GM12872 (cell line): ENCODE measurements around the gene GOLGA6D.
"Not testable (repeated sequence)": the region's sequence is repeated elsewhere in the genome, so short reads cannot be mapped to it uniquely, and the experiment has no call there.

Source experiments
- TF ChIP-seq, protein P1 (sequence below): IDR thresholded peaks from 3 replicates; pipeline ENCODE4 v1.5.1; 2011; ENCODE audit warnings: low read depth, mild to moderate bottlenecking, low read length, moderate library complexity; ENCODE audit not compliant: insufficient read depth

The GOLGA6D gene

DNA sequence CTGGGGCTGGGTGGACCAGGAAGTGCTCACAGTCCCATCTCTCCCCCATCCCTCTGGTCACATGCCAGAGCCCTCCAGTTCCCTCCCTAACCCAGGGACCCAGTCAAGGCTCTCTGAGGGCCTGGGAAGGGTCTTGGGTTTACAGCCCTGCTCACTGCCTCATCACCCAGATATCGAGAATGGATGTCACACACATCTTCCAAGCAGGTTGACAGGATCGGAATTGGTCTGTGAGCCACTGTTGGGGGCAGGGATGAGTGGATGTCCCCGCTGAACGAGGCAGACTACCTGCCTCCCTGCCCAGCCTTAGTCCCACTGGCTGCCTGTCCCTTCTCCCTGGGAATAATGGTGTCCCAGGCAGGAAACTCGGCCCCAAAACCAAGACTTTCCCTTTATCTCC is 44.5 kb upstream of the GOLGA6D start:
- TF ChIP-seq, protein P1, sequence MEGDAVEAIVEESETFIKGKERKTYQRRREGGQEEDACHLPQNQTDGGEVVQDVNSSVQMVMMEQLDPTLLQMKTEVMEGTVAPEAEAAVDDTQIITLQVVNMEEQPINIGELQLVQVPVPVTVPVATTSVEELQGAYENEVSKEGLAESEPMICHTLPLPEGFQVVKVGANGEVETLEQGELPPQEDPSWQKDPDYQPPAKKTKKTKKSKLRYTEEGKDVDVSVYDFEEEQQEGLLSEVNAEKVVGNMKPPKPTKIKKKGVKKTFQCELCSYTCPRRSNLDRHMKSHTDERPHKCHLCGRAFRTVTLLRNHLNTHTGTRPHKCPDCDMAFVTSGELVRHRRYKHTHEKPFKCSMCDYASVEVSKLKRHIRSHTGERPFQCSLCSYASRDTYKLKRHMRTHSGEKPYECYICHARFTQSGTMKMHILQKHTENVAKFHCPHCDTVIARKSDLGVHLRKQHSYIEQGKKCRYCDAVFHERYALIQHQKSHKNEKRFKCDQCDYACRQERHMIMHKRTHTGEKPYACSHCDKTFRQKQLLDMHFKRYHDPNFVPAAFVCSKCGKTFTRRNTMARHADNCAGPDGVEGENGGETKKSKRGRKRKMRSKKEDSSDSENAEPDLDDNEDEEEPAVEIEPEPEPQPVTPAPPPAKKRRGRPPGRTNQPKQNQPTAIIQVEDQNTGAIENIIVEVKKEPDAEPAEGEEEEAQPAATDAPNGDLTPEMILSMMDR: no peak

DNA sequence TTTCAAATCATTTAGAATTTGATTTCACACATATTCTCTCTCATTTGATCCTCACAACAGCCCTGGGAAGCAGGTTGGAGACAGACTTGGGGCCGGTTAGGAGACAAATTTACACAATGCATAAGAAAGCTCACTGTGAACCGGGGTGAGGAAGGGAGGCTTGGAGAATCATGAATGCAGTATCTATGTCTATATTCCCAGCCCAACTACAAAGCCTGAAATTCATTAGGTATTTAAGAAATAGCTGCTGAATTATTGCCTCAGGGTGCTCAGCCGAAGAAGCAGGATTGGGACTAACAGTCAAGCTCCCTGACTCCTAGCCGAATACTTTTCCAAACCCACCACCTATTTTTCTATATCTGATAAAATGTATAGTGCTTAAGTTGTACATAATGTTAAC is 32.9 kb upstream of the GOLGA6D start:
- TF ChIP-seq, protein P1: no peak

DNA sequence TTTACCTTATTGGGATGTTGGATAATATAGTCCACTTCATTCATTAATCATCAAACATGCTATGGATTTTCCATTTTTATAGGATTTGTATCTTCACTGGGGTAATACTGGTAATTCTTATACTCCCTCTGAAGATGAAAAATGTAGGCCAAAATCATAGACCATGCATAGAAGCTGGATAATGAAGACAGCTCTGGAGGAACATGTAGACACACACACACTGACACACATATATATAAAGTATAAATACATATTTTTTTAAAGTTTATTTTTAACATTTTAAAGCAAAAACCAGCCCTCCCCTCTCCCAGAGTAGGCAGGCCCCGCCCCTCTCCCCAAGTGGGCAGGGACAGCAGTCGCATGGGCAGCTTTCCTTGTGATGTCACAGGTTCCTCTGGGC is 24.6 kb upstream of the GOLGA6D start, which contains the start of gene GOLGA6C:
Gene GOLGA6C, plus strand, starts transcription at position 301 of the 400 bp plus-strand sequence. CDS start 265 bp downstream, outside the sequence.
- TF ChIP-seq, protein P1: not testable (repeated sequence)

DNA sequence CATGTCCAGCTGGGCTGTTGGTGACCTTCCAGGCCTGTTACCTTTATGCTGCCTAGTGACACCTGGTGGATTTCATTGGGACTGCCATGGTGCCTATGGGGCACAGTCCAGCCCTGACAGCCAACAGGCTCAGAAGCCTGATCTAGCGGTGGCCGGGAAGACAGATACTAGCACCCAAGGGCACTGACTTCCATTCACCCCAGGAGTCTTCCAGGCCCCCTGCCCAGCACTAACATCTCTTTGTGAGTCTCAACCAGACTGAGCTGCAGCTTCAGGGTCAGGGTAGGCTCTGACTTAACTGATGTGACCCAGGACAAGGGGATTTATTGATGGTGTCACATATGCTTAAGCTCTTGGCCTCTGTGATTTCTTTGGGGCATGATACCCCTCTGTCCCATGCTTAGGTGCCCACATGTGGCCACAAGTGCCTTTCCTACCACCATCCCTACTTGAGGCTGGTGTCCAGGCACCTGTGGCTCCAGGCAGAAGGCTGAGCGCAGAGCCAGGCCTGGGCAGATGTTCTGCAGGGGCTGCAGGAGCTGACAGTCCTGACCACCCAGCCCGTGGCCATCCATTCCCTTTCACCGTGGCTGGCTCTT is 8.0 kb upstream of the GOLGA6D start:
- TF ChIP-seq, protein P1: peak; percentile 54

DNA sequence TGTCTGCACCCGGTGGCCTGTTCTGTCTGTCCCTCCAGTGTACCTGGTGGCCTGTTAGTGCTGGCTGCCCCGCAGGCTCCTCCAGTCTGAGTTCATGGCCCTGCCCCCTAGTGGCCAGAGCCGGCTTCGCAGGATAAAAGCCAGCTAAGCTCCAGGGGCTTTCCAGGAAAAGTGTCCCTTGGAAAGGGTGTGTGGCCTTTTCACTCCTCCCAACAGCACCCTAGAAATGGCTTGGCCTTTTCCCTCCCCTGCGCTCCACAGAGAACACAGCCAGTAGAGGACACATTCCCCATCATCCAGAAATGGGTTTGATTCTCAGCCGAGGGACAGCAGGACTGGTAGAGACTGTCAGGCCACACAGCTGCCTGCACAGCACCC is 16.7 kb downstream of the GOLGA6D start:
- TF ChIP-seq, protein P1: peak; percentile 54

DNA sequence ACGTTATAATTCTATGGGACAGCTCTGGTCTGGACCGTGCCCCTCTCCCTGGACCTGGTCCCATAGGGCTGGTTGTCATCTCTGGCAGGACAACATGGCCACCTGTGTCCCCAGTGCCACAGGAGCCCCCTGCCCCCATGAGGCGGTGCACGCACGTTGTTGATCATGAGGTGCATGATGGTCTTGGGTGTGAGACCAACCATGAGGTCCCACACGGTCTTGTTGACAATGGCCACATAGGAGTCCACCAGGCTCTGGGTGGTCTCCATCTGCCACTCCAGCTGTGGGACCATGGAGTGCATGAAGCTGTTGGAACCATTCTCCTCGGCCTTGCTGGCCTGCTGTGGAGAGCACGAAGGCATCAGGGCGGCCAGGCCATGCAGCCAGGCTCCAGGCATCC is 19.7 kb downstream of the GOLGA6D start:
- TF ChIP-seq, protein P1: no peak

DNA sequence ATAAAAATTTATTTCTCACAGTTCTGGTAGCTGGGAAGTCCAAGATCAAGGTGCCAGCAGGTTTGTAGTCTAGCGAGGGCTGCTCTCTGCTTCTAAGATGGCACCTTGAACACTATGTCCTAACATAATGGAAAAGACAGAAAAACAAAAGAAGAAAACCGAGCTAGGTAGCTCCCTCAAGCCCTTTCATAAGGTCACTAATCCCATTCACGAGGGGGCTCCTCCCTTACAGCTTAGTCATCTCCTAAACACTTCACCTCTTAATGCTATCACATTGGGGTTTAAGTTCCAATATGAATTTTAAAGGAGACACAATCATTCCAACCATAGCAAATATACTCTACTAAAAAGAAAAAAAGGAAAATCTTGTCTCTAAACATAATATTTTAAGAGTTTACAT is 23.6 kb downstream of the GOLGA6D start:
- TF ChIP-seq, protein P1: no peak
